ENCODE data around the gene TOX3. TPM values are rescaled to one million over a fixed set of nuclear protein-coding genes. Genes with fewer than 3 reads are reported as not detected.

Gene TOX3
- total RNA-seq, 4 donors from 2014 or later = 0.47 TPM; not detected in 3

GRCh38 chr16:52512297-52512987, 34.5 kb downstream of the TOX3 start:
- DNase-seq = no peak
- Histone ChIP-seq H3K4me1 (no peaks in the 10 kb centered on the region), H3K4me3 (no peak overlapping the region), H3K27me3 (no peaks in the 10 kb centered on the region), H3K36me3 (no peaks in the 10 kb centered on the region), H3K9me3 (no peaks in the 10 kb centered on the region), H3K27ac (no peak overlapping the region)
- ATAC-seq = no peak
- intact Hi-C loops (cut with DNase I; ENCODE audit: low total_unique reads) (no loop called here), in situ Hi-C loops (cut with MboI; ENCODE audit: low sequenced_read_pairs in 4 of 4) (no loop called here)
- TF ChIP-seq CTCF (IDR thresholded peaks at IDR 0.05 in 4 of 5, conservative IDR thresholded peaks at IDR 0.05 in 1 of 5) (no peak), POLR2A (IDR thresholded peaks at IDR 0.05) (no peak)

GRCh38 chr16:52501746-52502145, 45.2 kb downstream of the TOX3 start:
- no peak overlapping the region for H3K27ac ChIP-seq
- intact Hi-C loops (cut with DNase I; ENCODE audit: low total_unique reads) = no loop called here
- TF ChIP-seq POLR2A (IDR thresholded peaks at IDR 0.05) (no peak), CTCF (IDR thresholded peaks at IDR 0.05 in 4 of 5, conservative IDR thresholded peaks at IDR 0.05 in 1 of 5) (no peak)
- H3K4me1 ChIP-seq = no peaks in the 10 kb centered on the region
- no peaks in the 10 kb centered on the region for H3K9me3 ChIP-seq
- DNase-seq = no peak
- ATAC-seq = no peak
- H3K27me3 ChIP-seq = no peaks in the 10 kb centered on the region
- H3K4me3 ChIP-seq = no peak overlapping the region
- H3K36me3 ChIP-seq = no peaks in the 10 kb centered on the region
- in situ Hi-C loops (cut with MboI; ENCODE audit: low sequenced_read_pairs in 4 of 4) = no loop called here

DNA sequence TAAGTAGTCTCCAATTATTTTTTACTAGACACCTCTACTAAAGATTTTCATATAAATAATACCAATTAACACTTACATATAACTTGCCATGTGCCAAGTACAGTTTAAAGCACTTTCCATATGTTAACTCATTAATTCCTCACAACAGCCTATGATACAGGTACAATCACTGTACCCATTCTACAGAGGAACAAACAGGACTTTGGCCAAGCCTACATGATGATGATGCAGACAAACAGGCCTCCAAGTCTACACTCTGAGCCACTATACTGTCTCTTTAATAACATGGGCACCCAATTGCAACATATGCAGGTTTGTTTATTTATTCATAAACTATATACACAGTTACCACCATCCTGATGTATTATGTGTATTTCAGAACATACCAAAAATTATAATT, 46.0 kb downstream of the TOX3 start:
- no peak for TF ChIP-seq POLR2A (IDR thresholded peaks at IDR 0.05)
- TF ChIP-seq CTCF (IDR thresholded peaks at IDR 0.05 in 4 of 5, conservative IDR thresholded peaks at IDR 0.05 in 1 of 5) = no peak
- Histone ChIP-seq H3K36me3 (no peaks in the 10 kb centered on the region), H3K27me3 (no peaks in the 10 kb centered on the region), H3K4me3 (no peak overlapping the region), H3K9me3 (no peaks in the 10 kb centered on the region), H3K4me1 (no peaks in the 10 kb centered on the region), H3K27ac (no peak overlapping the region)
- ATAC-seq (no peak), DNase-seq (no peak)
- intact Hi-C loops (cut with DNase I; ENCODE audit: low total_unique reads) = no loop called here
- in situ Hi-C loops (cut with MboI; ENCODE audit: low sequenced_read_pairs in 4 of 4) = no loop called here

- intact Hi-C loops (cut with DNase I; ENCODE audit: low total_unique reads) = no loop called here
- no peaks in the 10 kb centered on the region for H3K4me1 ChIP-seq
- no peak for ATAC-seq
- H3K36me3 ChIP-seq = no peaks in the 10 kb centered on the region
- H3K9me3 ChIP-seq = no peaks in the 10 kb centered on the region
- DNase-seq = no peak
- H3K4me3 ChIP-seq = no peak overlapping the region
- H3K27ac ChIP-seq = no peak overlapping the region
- no peaks in the 10 kb centered on the region for H3K27me3 ChIP-seq
- in situ Hi-C loops (cut with MboI; ENCODE audit: low sequenced_read_pairs in 4 of 4) = no loop called here
- TF ChIP-seq POLR2A (IDR thresholded peaks at IDR 0.05) (no peak), CTCF (IDR thresholded peaks at IDR 0.05 in 4 of 5, conservative IDR thresholded peaks at IDR 0.05 in 1 of 5) (no peak)
These were observed 47.9 kb downstream of the TOX3 start for GRCh38 chr16:52499060-52499440.

Data from gastrocnemius medialis (tissue), 4 donors.